GM23338 (cell line): ENCODE results near the gene CD22.

Source experiments
- EZH2 ChIP-seq: fragments of 200-600 bp; sonication (generic); IDR thresholded peaks from one replicate; pipeline ENCODE4 v1.8.0; 2017; ENCODE audit warnings: antibody characterized with exemption, mild to moderate bottlenecking, low read depth; ENCODE audit not compliant: unreplicated experiment
- JUNB ChIP-seq: IDR thresholded peaks from one replicate; pipeline ENCODE4 v1.6.1; 2016; ENCODE audit warnings: antibody characterized with exemption; ENCODE audit not compliant: unreplicated experiment
- POLR2AphosphoS5 ChIP-seq: IDR thresholded peaks from 2 replicates; pipeline ENCODE4 v1.6.1; 2016; ENCODE audit warnings: antibody characterized with exemption, low read depth
- STAT1 ChIP-seq: IDR thresholded peaks from one replicate; pipeline ENCODE4 v1.6.1; 2016; ENCODE audit warnings: antibody characterized with exemption; ENCODE audit not compliant: unreplicated experiment
- TF ChIP-seq, protein P1 (sequence below), 2 experiments: fragments of 200-600 bp in 1 of 2; sonication (generic) in 1 of 2; conservative IDR thresholded peaks; 2 replicates each; pipeline versions ENCODE4 v1.5.1 to v1.6.1; 2016 to 2017; ENCODE audit warnings: antibody characterized with exemption in 2 of 2, low read depth in 2 of 2, mild to moderate bottlenecking in 2 of 2, moderate library complexity in 1 of 2

DNA sequence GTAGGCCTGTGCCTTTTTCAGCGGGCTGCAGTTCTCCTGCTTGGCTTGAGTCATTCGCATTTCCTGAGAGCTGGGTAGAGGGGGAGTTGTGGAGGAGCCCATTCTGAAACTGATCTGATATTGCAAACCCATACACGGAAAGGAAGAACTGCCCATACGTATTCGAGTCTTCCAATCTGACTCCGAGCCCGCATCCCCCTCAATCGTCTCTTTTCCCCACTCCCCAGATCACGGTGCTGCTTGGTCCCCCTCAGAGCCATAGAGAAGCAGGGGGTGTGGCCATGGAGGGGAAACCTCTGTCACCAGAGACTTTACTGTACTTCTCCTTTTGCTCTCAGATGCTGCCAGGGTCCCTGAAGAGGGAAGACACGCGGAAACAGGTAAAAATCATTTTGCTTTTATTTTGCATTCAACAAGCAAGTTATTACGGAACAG, at the start of gene CD22:
- TF ChIP-seq POLR2AphosphoS5, result no peak
- no peak for TF ChIP-seq JUNB
- no peak for TF ChIP-seq EZH2
- TF ChIP-seq, protein P1, sequence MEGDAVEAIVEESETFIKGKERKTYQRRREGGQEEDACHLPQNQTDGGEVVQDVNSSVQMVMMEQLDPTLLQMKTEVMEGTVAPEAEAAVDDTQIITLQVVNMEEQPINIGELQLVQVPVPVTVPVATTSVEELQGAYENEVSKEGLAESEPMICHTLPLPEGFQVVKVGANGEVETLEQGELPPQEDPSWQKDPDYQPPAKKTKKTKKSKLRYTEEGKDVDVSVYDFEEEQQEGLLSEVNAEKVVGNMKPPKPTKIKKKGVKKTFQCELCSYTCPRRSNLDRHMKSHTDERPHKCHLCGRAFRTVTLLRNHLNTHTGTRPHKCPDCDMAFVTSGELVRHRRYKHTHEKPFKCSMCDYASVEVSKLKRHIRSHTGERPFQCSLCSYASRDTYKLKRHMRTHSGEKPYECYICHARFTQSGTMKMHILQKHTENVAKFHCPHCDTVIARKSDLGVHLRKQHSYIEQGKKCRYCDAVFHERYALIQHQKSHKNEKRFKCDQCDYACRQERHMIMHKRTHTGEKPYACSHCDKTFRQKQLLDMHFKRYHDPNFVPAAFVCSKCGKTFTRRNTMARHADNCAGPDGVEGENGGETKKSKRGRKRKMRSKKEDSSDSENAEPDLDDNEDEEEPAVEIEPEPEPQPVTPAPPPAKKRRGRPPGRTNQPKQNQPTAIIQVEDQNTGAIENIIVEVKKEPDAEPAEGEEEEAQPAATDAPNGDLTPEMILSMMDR (conservative IDR thresholded peaks at IDR 0.05; ENCODE audit: low read depth in 2 of 2), result no peak
- no peak for TF ChIP-seq STAT1
